GM18951 (cell line): ENCODE data around the gene CEACAM20.
"Not testable (repeated sequence)": the region's sequence is repeated elsewhere in the genome, so short reads cannot be mapped to it uniquely, and the experiment has no call there.

Source experiments
- POLR2A ChIP-seq: IDR thresholded peaks from 4 replicates; pipeline ENCODE4 v1.6.1; 2011; ENCODE audit warnings: mild to moderate bottlenecking; ENCODE audit not compliant: insufficient read length, insufficient read depth; ENCODE audit errors: extremely low read depth
- in situ Hi-C: fragments of 300-500 bp; cut with MboI; formaldehyde crosslinking; loops from one replicate; pipeline ENCODE4 v1.12.0; 2022; ENCODE audit warnings: low sequenced_read_pairs, mixed read lengths, inconsistent platforms; ENCODE audit not compliant: unreplicated experiment

Gene CEACAM20

GRCh38 chr19:44557933-44558332 lies 28.5 kb upstream of the CEACAM20 start:
- in situ Hi-C loops, result no loop called here
- no peak for TF ChIP-seq POLR2A

- in situ Hi-C loops, result no loop called here
- TF ChIP-seq POLR2A, result no peak
Measured at GRCh38 chr19:44554641-44555246, 25.3 kb upstream of the CEACAM20 start.

GRCh38 chr19:44553478-44554171 lies 24.1 kb upstream of the CEACAM20 start:
- in situ Hi-C loops, result no loop called here
- TF ChIP-seq POLR2A, result no peak

GRCh38 chr19:44552324-44552723 lies 22.8 kb upstream of the CEACAM20 start:
- TF ChIP-seq POLR2A, result no peak

GRCh38 chr19:44551850-44552249 lies 22.4 kb upstream of the CEACAM20 start:
- TF ChIP-seq POLR2A, result no peak

More at GRCh38 chr19:44552324-44552723, 22.8 kb upstream of the CEACAM20 start:
- in situ Hi-C loops, result no loop called here

GRCh38 chr19:44550976-44551375 lies 21.5 kb upstream of the CEACAM20 start:
- in situ Hi-C loops, result not testable (repeated sequence)

More at GRCh38 chr19:44551850-44552249, 22.4 kb upstream of the CEACAM20 start:
- in situ Hi-C loops, result no loop called here

- in situ Hi-C loops, result no loop called here
- TF ChIP-seq POLR2A, result no peak
Measured at GRCh38 chr19:44549507-44549906, 20.0 kb upstream of the CEACAM20 start.

- no peak for TF ChIP-seq POLR2A
- in situ Hi-C loops, result no loop called here
Measured at GRCh38 chr19:44548736-44549135, 19.3 kb upstream of the CEACAM20 start.

GRCh38 chr19:44544031-44544430 lies 14.6 kb upstream of the CEACAM20 start:
- in situ Hi-C loops, result no loop called here
- TF ChIP-seq POLR2A, result no peak

- in situ Hi-C loops, result no loop called here
Measured at GRCh38 chr19:44542671-44543070, 13.2 kb upstream of the CEACAM20 start.

GRCh38 chr19:44540736-44541135 lies 11.3 kb upstream of the CEACAM20 start:
- in situ Hi-C loops, result no loop called here
- TF ChIP-seq POLR2A, result no peak

More at GRCh38 chr19:44542671-44543070, 13.2 kb upstream of the CEACAM20 start:
- no peak for TF ChIP-seq POLR2A

- TF ChIP-seq POLR2A, result no peak
- in situ Hi-C loops, result no loop called here
Measured at GRCh38 chr19:44539991-44540390, 10.5 kb upstream of the CEACAM20 start.

- in situ Hi-C loops, result no loop called here
- no peak for TF ChIP-seq POLR2A
Measured at GRCh38 chr19:44539236-44539826, 9.9 kb upstream of the CEACAM20 start.

- in situ Hi-C loops, result not testable (repeated sequence)
Measured at GRCh38 chr19:44535361-44535760, 5.9 kb upstream of the CEACAM20 start.
